Measurements from ENCODE around the gene MUC4.

DNA sequence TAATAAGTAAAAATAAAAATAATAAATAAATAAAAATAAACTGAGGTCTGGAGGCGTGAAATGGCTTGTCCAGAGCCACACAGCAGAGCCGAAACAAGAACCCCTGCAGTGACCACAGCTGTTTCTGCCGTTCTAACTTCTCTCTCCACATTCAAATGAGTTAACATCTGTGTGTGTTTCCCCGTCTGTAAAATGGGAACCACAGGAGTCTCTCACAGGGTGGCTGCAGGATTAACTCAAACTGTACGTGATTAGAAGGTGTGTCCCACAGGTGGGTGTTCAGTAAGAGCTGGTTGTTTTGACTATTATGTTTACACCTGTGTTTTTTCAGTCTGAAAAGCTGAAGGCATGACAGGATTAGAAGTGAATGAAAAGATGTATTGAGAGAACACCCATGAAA is 27.0 kb upstream of the MUC4 start:
- no peak for TF ChIP-seq ZFX (IDR thresholded peaks at IDR 0.05)
- TF ChIP-seq, protein P1, sequence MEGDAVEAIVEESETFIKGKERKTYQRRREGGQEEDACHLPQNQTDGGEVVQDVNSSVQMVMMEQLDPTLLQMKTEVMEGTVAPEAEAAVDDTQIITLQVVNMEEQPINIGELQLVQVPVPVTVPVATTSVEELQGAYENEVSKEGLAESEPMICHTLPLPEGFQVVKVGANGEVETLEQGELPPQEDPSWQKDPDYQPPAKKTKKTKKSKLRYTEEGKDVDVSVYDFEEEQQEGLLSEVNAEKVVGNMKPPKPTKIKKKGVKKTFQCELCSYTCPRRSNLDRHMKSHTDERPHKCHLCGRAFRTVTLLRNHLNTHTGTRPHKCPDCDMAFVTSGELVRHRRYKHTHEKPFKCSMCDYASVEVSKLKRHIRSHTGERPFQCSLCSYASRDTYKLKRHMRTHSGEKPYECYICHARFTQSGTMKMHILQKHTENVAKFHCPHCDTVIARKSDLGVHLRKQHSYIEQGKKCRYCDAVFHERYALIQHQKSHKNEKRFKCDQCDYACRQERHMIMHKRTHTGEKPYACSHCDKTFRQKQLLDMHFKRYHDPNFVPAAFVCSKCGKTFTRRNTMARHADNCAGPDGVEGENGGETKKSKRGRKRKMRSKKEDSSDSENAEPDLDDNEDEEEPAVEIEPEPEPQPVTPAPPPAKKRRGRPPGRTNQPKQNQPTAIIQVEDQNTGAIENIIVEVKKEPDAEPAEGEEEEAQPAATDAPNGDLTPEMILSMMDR (conservative IDR thresholded peaks at IDR 0.05) = no peak
